Measurements from ENCODE around the gene AIG1.

DNA sequence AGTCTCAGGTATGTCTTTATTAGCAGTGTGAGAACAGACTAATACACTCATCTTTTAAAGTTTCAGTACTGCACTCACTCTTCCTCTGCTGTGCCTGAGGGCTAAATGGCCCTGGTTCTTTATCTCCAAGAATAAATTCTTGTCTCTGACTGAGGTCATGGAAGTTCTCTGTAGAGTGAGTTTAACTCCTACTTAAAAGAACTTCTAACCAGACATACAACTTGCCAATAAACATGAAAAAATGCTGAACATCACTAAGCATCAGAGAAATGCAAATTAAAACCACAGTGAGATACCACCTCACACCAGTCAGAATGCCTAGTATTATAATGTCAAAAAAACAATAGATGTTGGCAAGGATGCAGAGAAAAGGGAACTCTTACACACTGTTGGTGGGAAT, 316.2 kb downstream of the AIG1 start:
- TF ChIP-seq, protein P1, sequence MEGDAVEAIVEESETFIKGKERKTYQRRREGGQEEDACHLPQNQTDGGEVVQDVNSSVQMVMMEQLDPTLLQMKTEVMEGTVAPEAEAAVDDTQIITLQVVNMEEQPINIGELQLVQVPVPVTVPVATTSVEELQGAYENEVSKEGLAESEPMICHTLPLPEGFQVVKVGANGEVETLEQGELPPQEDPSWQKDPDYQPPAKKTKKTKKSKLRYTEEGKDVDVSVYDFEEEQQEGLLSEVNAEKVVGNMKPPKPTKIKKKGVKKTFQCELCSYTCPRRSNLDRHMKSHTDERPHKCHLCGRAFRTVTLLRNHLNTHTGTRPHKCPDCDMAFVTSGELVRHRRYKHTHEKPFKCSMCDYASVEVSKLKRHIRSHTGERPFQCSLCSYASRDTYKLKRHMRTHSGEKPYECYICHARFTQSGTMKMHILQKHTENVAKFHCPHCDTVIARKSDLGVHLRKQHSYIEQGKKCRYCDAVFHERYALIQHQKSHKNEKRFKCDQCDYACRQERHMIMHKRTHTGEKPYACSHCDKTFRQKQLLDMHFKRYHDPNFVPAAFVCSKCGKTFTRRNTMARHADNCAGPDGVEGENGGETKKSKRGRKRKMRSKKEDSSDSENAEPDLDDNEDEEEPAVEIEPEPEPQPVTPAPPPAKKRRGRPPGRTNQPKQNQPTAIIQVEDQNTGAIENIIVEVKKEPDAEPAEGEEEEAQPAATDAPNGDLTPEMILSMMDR (IDR thresholded peaks at IDR 0.05): no peak
- no peak for TF ChIP-seq POLR2A (IDR thresholded peaks at IDR 0.05)

All from adrenal gland (tissue), 5 donors.